Heart left ventricle (tissue), 13 donors: Measurements from ENCODE around the gene DESI2.
"Not testable (repeated sequence)": the region's sequence is repeated elsewhere in the genome, so short reads cannot be mapped to it uniquely, and the experiment has no call there.

Experiments
- CTCF ChIP-seq, 12 donors: fragments of 200-600 bp; sonication (generic) in 4 of 12; IDR thresholded peaks; one replicate each; pipeline versions ENCODE4 v1.5.0 to v1.8.0; 2018 to 2022; ENCODE audit warnings: antibody characterized with exemption in 12 of 12, mild to moderate bottlenecking in 5 of 12
- POLR2A ChIP-seq, 2 donors: fragments of 450-650 bp; IDR thresholded peaks; one replicate each; pipeline ENCODE4 v1.6.1; 2017; ENCODE audit warnings: antibody characterized with exemption in 2 of 2, mild to moderate bottlenecking in 2 of 2, moderate library complexity in 2 of 2
- donor health status: ischemic (EF 13 %, LVEDD 7.1; RV severe dilation, severe dysfunction).
- donor health status: DM: no; HTN: yes; CAD: no.
- donor health status: DM: no; HTN: no; CAD: no.
- donor health status: ischemic (EF 25% LVEDD 6.9; RV normal size, moderate dysfunction).
- donor health status: ischemic (EF 25% LVEDD 5.7; RV mildly dilated, moderate dysfunction).
- donor health status: ischemic (EF 35%, LVEDD 5.7; RV mildly dilated, moderate dysfunction).
- donor health status: nonischemic (EF 11% LVEDD 7.7; RV severe dilation, severe dysfunction).
- donor health status: DM: yes; HTN: yes; CAD: no.
- donor health status: PGD.
- donor health status: ischemic (EF 29% LVEDD 5.4; RV normal size, mild dysfunction).
- donor health status: nonischemic (EF 23%, LVEDD 6.1; RV moderate dilation, normal function).

- TF ChIP-seq CTCF, POLR2A (IDR thresholded peaks at IDR 0.05): not testable (repeated sequence)
Measured at GRCh38 chr1:244740027-244740617, 87.2 kb downstream of the DESI2 start.
